HL-60 (cell line): ENCODE measurements around the gene GCK.

Experiments
- CTCF ChIP-seq: IDR thresholded peaks from one replicate; pipeline ENCODE4 v1.5.1; 2011; ENCODE audit warnings: low read length, control low read depth, inconsistent platforms; ENCODE audit not compliant: insufficient read depth
- POLR2AphosphoS5 ChIP-seq: IDR thresholded peaks from 2 replicates; pipeline ENCODE4 v1.6.1; 2012; ENCODE audit warnings: low read depth

DNA sequence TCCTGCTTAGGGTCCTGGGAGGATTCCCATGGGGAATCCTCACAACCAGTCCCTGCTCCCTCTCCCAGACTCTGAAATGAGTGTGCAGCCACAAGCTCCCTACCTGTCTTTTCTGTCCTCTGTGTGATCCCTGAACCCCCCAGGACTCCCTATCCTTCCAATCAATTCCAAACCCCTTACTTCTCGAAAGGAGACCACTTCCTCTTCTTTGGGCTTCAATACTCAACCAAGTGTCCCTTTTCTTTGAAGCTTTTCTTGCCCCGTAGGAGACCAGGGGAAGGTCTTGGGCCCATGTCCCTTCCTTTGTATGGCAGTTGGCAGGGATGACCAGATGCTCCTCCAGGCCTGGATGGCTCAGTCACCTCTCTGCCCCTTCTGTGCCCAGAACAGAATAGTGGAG, 83.4 kb downstream of the GCK start:
- no peak for TF ChIP-seq CTCF
- TF ChIP-seq POLR2AphosphoS5: no peak
